ENCODE results near the gene CCDC60. TPM values are rescaled to one million over a fixed set of nuclear protein-coding genes. Genes with fewer than 3 reads are reported as not detected.

Gene CCDC60
- total RNA-seq, 1 donor from 2014 or later, result not detected

GRCh38 chr12:119446459-119446858 is 111.9 kb downstream of the CCDC60 start:
- ATAC-seq, result no peak
- intact Hi-C loops (cut with DNase I), result no loop called here

GRCh38 chr12:119447126-119447525 is 112.6 kb downstream of the CCDC60 start:
- no peak for TF ChIP-seq CTCF (IDR thresholded peaks at IDR 0.05)
- H3K4me1 ChIP-seq, result no peaks in the 10 kb centered on the region
- H3K27ac ChIP-seq, result no peak overlapping the region
- no peak for ATAC-seq
- intact Hi-C loops (cut with DNase I), result no loop called here
- H3K36me3 ChIP-seq, result no peaks in the 10 kb centered on the region
- H3K4me3 ChIP-seq, result no peak overlapping the region
- no peaks in the 10 kb centered on the region for H3K9me3 ChIP-seq
- H3K27me3 ChIP-seq, result no peaks in the 10 kb centered on the region
- DNase-seq, result no peak

More at GRCh38 chr12:119446459-119446858, 111.9 kb downstream of the CCDC60 start:
- Histone ChIP-seq H3K4me3 (no peak overlapping the region), H3K27ac (no peak overlapping the region), H3K9me3 (no peaks in the 10 kb centered on the region), H3K27me3 (no peaks in the 10 kb centered on the region), H3K4me1 (no peaks in the 10 kb centered on the region), H3K36me3 (no peaks in the 10 kb centered on the region)
- TF ChIP-seq CTCF (IDR thresholded peaks at IDR 0.05), result no peak
- DNase-seq, result no peak

- no peak for ATAC-seq
- intact Hi-C loops (cut with DNase I), result no loop called here
- no peak for TF ChIP-seq CTCF (IDR thresholded peaks at IDR 0.05)
Measured at GRCh38 chr12:119447618-119448017, 113.1 kb downstream of the CCDC60 start.

GRCh38 chr12:119448611-119449131 is 114.1 kb downstream of the CCDC60 start:
- Histone ChIP-seq H3K27me3 (no peaks in the 10 kb centered on the region), H3K9me3 (no peaks in the 10 kb centered on the region), H3K36me3 (no peaks in the 10 kb centered on the region), H3K4me3 (no peak overlapping the region), H3K4me1 (no peaks in the 10 kb centered on the region), H3K27ac (no peak overlapping the region)
- no peak for ATAC-seq
- TF ChIP-seq CTCF (IDR thresholded peaks at IDR 0.05), result no peak
- DNase-seq, result no peak
- intact Hi-C loops (cut with DNase I), result no loop called here

More at GRCh38 chr12:119447618-119448017, 113.1 kb downstream of the CCDC60 start:
- Histone ChIP-seq H3K9me3 (no peaks in the 10 kb centered on the region), H3K27ac (no peak overlapping the region), H3K27me3 (no peaks in the 10 kb centered on the region), H3K4me1 (no peaks in the 10 kb centered on the region), H3K4me3 (no peak overlapping the region), H3K36me3 (no peaks in the 10 kb centered on the region)
- no peak for DNase-seq

- Histone ChIP-seq H3K27me3 (no peaks in the 10 kb centered on the region), H3K9me3 (no peaks in the 10 kb centered on the region), H3K4me3 (no peak overlapping the region), H3K4me1 (no peaks in the 10 kb centered on the region), H3K36me3 (no peaks in the 10 kb centered on the region), H3K27ac (no peak overlapping the region)
- no peak for TF ChIP-seq CTCF (IDR thresholded peaks at IDR 0.05)
- ATAC-seq (no peak), DNase-seq (no peak)
- intact Hi-C loops (cut with DNase I), result no loop called here
Measured at GRCh38 chr12:119450771-119451170, 116.2 kb downstream of the CCDC60 start.

- Histone ChIP-seq H3K36me3 (no peaks in the 10 kb centered on the region), H3K27ac (no peak overlapping the region), H3K4me3 (no peak overlapping the region), H3K27me3 (no peaks in the 10 kb centered on the region), H3K4me1 (no peaks in the 10 kb centered on the region), H3K9me3 (no peaks in the 10 kb centered on the region)
- TF ChIP-seq CTCF (IDR thresholded peaks at IDR 0.05), result no peak
- intact Hi-C loops (cut with DNase I), result no loop called here
- ATAC-seq, result no peak
- DNase-seq, result no peak
Measured at GRCh38 chr12:119456824-119457223, 122.3 kb downstream of the CCDC60 start.

Measured in upper lobe of right lung (tissue), 1 donor.